HG02852 (cell line): ENCODE results near the gene SETBP1.

ENCODE experiments used
- ATAC-seq: cut with Tn5 transposase; IDR thresholded peaks from one replicate; pipeline ENCODE4 v1.9.1; 2021; ENCODE audit warnings: mild to moderate bottlenecking, moderate library complexity; ENCODE audit not compliant: unreplicated experiment

The SETBP1 gene

DNA sequence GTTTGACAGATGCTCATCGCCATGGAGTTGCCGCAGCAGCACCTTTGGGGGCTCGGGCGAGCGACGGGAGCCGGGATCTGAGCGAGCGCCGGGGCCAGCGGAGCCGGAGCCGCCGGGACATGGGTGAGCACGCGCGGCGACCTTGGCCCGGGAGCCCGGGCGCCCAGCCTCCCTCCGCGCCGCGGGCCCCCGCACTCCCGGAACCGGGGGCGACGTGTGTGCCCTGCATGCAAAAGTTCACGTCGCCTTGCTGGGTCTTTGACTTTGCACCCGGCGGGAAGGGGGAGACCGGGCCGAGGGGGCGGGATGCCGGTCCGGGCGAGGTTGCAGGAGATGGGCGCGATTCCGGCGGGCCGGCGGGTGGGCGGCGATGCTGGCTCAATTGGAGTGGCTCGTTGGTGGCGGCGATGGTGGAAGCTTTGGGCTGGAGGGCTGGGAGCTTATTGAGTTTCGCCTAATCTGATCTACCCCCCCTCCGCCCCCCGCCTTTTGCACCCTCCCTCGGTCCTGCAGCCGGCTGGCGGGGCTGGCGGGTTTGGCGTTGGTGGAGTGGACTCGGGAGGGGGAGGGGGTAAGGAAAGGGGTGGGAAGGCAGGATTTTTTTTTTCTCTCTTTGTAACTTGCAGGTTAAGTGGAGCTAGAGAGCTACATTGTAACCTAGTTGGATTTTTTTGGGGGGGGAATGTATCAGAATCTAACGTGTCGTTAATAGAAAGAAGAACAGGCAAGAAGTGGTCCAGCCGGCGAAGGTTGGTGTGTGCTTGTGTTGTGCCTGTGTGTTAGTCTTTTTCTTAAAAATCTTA lies at the start of gene SETBP1:
Gene SETBP1, plus strand, starts transcription at position 616 of the 803 bp plus-strand sequence. CDS start 20,459 bp downstream, outside the sequence.
- peak; percentile 21 for ATAC-seq

DNA sequence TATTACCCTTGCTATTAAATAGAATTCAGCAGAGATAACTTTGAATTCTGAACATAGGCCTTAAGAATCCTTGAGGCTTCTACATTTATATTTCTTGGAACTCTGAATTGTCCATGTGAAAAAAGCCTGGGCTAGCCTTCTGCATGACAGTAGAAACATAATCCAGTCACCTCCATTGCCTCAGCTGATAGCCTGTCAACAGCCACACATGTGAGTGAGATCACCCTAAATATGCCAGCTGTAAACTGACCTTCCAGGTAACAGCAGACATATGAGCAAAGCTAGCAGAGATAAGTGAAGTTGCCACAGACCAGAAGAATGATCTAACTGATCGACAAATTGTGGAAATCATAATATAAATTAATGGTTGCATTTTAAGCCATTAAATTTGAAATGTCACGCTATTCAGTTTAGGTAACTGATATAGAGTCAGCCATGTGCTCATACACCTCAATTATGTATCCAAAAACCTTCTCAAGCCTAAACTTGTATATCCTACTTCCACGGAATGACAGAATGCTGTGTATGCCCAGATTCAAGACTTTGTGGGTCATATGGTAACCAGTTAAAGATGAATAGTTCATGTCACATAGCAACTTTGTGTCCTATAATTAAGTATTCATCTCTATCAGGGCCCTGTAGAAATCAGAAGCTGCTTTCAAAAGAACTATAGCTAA lies 48.1 kb upstream of the SETBP1 start:
- ATAC-seq: no peak

DNA sequence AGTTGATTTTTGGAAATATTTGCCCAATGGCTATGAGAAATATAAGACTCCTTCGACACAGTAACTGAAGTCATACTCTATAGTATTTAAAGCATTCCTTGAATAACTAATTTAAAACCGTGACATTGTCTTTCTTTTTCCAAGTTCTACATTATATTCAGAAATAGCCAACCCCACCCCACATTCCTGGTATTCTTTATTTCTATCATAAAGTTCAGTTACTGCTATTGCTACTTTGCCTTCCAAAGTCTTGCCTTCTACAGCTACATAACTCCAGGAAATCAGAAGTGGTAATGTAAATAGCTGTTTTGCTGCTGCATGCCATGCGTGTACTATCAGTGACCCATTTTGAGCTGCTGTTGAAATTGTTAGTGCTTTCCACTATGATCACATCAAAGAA lies 45.1 kb upstream of the SETBP1 start:
- ATAC-seq: no peak

DNA sequence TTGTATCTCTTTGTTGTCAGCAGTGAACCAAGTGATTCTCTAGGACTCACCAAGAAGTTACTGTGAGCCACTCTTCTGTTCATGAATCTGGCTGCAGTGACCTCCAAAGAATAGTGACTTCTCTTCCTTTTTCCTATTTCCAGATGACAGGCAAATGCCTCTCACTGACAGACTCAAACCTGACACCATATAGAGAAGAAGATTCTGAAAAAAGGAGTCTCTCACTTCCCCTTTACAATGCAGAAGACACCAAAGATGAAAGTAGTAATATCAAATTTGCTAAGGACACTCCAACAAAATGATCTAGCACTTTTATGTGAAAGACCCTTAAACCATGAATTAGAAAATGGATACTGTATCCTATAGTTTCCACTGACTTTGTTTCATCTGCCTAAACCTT lies 44.4 kb upstream of the SETBP1 start:
- peak; percentile 83 for ATAC-seq

DNA sequence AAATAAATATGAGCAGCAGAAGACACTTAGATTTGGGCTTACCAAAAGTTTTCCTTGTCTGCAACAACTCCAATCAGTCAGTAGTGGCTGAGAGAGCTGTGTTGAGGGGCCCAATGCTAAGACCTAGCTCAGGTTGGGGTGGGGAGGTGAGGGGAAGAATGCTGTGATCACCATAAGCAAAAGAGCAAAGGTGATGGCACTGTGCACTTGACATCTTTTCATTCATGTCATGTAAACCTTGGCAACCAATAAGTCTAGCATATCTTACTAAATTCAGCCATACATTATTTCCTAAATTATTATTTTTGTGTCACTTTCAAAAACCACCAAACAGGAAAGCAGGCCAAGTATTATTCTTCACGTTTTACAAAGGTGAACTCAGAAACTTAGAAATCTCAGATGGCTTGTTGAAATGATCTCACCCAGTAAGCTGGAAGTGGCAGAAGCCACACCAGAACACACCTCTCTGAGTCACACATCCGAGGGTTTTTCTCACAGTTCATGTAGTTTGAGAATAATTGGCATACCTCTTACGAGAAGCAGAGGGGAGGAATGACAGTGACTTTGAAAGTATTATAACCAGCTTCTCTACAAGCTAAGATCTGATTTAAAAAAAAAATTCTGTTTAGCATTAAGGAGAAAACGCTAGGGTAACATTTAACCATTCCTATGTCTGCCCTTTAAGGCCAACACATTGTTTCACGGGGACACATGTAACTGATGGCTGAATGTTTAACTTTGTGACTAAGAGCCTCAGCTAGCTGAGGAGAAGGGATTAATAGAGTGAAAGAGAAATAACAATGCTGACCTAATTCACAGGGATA lies 43.3 kb upstream of the SETBP1 start:
- no peak for ATAC-seq

DNA sequence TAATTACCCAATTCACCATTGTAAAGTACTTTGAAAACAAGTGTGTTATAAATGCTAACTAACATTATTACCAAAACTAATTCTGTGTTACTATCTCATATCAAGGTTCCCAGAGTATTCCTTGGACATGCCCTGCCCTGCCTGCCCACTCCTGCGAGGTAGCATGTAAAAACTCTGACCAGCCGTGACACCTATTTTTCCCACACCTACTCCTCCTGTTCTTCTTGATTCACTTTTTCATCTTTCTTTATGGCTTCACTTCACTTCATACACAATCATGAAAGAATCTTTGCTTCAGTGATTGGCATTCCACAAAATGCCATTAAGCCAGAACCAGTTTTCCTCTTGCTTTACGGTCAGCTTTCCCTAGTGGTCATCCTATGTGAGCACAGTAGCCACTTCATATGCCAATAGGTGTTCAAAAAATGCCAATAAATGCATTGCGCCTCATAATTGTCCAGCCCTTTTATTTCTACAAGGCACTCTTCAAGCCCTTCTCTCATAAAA lies 42.6 kb upstream of the SETBP1 start:
- no peak for ATAC-seq

DNA sequence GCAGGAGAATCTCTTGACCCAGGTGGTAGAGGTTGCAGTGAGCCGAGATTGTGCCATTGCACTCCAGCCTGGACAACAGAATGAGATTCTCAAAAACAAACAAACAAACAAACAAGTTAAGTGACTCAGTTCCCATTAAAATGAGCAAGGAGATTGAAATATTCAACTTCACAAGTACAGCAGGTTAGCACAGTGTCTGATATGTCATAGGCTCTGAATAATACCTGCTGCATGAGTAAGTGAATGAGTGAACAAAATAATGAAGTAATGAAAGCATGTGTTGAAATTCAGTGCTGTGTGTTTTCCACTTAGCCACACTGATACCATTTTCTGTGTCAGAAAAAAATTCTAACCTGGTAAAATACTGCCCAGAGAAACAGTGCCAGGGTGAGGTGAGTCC lies 41.9 kb upstream of the SETBP1 start:
- no peak for ATAC-seq

DNA sequence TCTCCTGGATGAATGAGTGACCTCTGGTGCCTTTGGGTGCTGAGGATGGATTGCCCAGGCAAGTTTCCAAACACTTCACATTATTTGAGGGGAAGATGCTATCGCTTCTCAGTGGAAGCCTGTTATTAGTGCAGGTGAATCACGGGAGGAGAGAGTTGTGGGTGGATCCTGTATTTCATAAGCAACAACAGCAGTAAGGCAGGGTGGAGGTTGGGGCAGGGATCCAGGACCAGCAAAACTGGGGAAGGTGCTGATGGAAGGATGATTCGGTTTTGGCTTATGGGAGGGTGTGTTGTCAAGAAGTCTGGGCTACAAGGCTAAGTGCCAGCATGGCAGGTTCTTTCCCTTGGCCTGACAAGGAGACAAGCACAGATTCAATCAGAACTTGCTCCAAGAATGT lies 37.7 kb upstream of the SETBP1 start:
- no peak for ATAC-seq

DNA sequence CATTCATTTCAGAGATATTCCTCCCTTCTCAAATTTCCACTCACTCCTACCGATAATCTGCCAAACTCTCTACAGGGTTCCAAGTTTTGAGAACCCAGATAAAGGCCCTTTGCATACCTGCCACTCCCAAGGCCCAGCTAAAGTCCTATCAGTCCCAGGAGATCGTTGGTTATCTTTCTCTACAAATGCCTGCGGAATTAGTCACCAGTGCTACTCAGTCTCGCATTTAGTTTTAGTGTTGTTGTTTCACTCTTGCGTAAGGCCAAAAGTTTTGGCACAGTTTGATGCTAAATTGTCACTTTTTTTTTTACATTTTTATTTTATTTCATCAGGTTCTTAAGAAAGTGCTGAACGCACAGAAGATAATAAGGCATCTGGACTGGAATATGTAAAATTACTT lies 29.2 kb upstream of the SETBP1 start:
- ATAC-seq: no peak

DNA sequence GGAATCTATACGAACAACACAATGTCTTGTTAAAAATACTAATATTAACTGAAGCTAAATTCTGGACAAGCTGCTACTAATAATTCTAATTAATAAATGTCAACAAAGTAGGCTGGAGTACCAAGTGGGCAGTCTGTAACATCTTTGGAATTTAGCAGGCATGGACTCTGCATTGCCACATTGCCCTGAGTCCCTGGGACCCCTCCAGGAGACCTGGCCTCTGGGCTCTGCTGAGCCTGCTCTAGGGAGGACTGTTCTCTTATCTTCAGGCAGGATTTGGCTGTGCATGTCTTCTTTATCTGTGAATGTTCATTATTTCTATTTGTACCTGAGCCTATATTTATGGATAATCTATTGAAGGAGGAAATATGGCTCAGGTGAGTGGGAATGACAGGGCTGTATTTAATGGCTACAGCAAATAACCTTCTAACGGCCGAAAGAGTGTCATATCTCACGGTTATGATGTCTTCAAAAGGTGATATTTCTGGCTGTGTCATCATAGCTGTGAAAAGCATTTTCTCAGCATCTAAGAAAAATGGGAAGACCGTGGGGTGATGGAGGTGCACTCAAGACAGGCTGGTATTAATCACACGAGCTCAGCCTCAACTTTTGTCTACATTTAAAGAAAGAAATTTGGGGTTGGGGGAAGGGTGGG lies 28.6 kb upstream of the SETBP1 start:
- ATAC-seq: no peak

DNA sequence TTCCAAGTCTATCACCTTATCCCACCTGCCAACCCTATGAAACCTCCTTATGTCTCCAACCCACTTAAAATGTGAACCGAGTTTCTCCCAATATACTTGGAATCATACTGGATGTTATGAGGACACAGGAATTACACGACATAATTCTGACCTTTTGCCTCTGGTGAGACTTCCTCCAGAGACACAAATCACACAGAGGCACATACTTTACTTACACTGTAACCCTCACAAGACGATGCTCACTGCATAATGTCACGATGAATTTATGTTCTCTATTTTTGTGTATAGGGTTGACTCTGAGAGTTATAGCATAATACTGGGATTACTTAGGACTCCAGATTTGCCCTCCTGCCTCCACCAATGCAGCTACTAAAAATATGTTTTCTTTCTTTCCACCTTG lies 28.0 kb upstream of the SETBP1 start:
- ATAC-seq: no peak

DNA sequence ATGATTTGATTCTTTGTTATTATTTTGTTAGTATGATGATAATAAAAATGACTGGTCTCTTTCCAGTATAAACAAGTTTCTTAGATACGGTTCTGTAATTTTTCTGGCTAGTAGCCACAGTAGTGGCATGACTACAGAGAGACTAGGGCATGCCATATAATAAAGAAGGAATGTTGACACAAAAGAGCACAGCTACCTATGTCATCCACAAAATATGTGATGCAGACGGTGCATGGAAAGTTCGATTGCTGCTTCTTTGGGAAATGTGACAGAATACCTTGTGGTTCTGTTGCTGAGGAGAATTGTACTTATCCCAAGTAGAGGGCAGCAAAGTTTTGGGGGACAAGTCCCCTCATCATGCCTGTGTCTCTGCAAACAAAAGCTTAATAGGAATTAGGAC lies 26.1 kb upstream of the SETBP1 start:
- ATAC-seq: no peak

DNA sequence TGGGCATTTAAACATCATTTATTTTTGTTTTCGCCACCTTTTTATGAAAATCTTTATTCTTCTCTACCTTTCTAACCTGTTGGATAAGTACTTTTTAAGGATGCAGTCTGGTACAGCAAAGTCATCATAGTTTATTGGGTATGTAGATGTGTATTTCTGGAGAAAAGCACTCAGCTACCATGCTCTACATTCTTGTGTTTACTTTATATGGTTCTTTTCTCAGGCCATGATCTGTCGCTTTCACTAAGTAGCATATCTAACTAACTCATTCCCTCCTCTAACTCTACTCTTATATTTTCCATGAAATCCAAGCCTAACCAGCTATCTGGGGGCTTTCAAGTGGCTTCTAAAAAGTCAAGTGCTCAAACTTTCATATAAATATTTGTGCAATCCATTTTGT lies 25.3 kb upstream of the SETBP1 start:
- ATAC-seq: no peak

DNA sequence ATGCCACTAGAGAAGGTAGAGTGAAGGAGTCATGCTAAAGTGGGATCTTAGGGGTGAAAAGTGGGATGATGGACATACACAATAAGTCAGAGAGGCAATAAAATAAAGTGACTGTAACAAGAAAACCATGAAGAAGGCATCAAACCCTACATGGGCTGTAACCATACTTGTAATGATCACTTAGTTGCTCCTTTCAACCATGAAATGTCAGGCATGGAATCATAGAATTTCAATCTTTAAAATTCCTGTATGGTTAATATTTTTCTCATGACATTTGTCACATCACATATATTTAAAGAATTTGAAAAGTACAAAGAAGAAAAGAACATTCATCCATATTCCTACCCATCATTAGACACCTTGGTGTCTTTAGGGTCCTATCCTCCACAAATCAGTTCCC lies 20.9 kb upstream of the SETBP1 start:
- ATAC-seq: no peak

DNA sequence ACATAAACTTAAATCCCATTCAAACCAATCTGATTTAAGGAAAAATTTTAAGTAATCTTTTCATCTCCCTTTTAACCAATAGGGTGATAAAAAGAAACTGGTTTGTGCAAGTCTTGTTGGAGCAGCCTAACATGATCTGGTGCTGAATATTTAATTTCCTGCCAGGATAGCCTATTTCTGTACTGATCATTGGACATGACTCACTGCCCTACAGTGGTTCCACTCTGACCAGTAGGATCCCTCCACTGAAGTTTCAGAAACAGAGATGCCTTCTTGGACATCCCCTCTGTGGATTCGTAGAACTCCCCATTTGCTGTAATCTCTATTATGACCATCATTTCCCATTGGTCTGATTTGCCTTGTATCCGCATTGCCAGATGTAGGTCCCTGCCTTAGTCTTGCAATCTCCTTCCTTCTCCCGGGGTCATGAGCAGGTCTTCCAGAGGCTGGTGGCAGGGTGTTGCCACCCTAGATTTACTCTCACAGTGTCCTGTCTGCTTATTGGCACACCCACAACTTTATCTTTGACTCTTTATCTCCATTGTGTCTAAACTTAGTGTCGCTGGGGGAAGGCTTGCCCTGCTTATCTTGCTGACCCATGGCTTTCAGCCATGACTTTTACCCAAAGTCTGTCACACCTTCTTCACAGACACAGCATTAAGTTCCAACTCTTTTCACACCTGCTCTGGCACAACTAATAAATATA lies 12.3 kb upstream of the SETBP1 start:
- ATAC-seq: no peak

DNA sequence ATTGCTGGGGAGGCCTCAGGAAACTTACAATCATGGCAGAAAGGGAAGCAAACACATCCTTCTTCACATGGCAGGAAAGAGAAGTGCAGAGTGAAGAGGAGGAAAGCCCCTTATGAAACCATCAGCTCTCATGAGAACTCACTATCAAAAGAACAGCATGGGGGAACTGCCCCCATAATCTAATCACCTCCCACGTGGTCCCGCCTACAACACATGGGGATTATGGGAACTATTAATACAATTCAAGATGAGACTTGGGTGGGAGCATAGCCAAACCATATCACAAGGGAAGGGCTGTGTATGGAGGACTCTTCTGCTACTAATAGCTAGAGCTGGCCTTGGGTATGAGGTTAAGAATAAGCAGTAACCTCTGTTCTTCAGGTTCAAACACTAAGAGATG lies 8.8 kb upstream of the SETBP1 start:
- ATAC-seq: no peak

DNA sequence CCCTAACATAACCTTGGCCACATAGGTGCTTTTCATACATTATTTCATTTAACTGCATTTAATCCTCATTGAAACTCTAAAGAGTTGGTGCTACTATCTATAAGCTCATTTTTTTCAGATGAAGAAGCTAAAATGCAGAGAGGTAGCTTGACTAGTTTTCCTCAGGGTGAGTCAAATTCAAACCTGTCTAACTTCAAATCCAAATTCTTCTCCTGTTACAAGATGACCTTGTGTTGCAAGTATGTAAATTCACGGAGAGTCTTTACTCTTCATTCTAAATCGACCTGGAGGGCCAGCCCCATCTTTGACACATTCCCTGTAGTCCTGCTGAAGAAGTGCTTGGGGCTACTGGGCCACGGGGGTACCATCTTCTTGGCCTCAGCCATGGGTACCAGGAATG lies 8.2 kb upstream of the SETBP1 start:
- ATAC-seq: no peak

DNA sequence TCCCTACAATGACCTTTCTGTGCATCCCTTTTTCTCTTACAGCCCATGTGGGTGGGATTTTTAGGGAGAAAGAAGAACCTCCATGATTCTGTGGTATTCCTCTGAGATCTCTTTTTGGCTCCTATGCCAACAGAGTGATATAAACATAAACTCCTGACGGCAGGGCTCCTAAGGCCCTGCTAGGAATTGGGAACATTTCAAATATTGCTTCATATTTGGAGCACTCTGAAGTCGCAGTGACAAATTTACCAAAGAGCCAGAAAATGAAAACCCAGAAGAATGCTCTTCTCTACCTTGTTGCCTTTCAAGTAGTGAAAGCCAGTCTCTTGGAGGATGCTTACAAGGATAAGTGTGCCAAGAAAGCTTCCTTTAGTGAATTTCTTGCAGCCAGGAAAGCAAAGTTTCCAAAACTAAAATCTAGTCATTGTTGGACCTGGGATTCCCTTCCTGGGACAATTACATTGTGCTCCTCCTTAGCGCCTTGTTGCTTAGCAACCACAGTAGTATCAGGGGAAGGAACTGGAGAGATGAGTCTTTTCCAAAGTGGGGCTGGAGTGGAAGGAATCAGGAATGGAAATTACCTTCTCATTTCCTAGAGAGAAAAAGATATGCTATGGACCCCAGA lies 7.3 kb upstream of the SETBP1 start:
- ATAC-seq: no peak

DNA sequence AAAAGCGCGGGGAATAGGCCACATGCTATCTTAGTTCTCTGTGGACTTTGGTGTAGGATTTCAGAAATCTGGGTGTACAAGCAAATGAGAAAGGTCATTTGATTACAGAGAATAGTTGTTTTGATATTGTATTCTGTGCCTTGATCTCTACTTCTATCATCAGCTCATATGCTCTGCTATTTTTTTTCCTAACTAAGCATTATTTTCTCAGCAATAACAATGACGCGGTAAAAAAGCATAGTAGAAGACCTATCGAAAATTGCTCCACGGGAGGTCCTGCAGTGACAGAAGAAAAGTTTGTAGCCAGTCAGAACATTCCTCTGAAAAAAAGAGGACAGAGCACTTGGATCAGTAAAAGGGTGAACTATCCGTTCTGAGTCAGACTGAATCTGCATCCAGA lies 2.8 kb upstream of the SETBP1 start:
- no peak for ATAC-seq

DNA sequence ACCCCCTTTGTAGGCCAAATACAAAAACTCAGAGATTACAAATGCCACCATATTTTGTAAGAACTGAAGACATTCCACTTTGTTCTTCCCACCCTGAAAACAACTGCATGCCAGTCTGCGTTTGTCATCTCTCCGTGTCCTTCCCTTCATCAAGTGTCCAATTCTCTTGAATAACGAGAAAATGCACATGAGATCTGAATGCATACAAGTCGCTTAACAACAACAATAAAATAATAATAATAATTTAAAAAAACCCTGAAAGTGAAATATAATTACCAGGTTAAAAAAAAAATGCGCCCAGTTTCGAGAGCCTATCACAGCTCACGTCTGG lies 2.0 kb upstream of the SETBP1 start:
- ATAC-seq: no peak
